Sigmoid colon (tissue), 4 donors: ENCODE results near the gene THBS2.

Experiments used
- EP300 ChIP-seq, 4 donors: sonication (generic); formaldehyde crosslinking; IDR thresholded peaks; one replicate each; pipeline ENCODE4 v1.6.1; 2017; ENCODE audit warnings: antibody characterized with exemption in 4 of 4
- POLR2AphosphoS5 ChIP-seq, 4 donors: sonication (generic); formaldehyde crosslinking; IDR thresholded peaks; one replicate each; pipeline ENCODE4 v1.6.1; 2017; ENCODE audit warnings: antibody characterized with exemption in 4 of 4
- TF ChIP-seq, protein P1 (sequence below), 4 experiments: fragments of 450-650 bp in 3 of 4; fragments of 200-600 bp in 1 of 4; IDR thresholded peaks; one replicate each; pipeline ENCODE4 v1.5.1; 2016 to 2019; ENCODE audit warnings: antibody characterized with exemption in 4 of 4, mild to moderate bottlenecking in 3 of 4, moderate library complexity in 2 of 4

DNA sequence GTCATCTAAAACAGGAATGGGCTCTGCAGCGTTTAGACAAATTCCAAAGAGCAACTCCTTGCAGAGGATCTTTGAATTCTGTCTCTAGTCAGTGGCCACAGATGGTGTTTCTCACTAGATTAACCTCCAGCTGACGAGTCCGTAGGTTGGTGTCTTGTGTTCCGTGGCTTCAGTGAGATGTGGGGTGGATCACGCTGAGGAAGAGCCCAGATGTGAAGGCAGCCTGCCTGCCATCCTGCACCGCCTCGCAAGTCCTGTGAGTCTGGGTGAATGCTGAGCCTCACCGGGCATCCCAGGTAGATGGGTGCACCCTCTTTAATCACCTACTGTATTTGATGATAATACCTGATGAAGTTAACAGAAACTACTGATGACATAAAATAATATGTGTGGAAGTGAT, 70.4 kb downstream of the THBS2 start:
- TF ChIP-seq, protein P1, sequence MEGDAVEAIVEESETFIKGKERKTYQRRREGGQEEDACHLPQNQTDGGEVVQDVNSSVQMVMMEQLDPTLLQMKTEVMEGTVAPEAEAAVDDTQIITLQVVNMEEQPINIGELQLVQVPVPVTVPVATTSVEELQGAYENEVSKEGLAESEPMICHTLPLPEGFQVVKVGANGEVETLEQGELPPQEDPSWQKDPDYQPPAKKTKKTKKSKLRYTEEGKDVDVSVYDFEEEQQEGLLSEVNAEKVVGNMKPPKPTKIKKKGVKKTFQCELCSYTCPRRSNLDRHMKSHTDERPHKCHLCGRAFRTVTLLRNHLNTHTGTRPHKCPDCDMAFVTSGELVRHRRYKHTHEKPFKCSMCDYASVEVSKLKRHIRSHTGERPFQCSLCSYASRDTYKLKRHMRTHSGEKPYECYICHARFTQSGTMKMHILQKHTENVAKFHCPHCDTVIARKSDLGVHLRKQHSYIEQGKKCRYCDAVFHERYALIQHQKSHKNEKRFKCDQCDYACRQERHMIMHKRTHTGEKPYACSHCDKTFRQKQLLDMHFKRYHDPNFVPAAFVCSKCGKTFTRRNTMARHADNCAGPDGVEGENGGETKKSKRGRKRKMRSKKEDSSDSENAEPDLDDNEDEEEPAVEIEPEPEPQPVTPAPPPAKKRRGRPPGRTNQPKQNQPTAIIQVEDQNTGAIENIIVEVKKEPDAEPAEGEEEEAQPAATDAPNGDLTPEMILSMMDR (IDR thresholded peaks at IDR 0.05), result no peak
- no peak for TF ChIP-seq EP300 (IDR thresholded peaks at IDR 0.05)
- TF ChIP-seq POLR2AphosphoS5 (IDR thresholded peaks at IDR 0.05), result no peak
